Nephron progenitor cell (in vitro differentiated cells): ENCODE data around the gene CXCR5.

Experiments
- DNase-seq: peaks from one replicate; pipeline ENCODE4 v3.0.0; 2021
- H3K27ac Mint-ChIP-seq: 2 replicates; pipeline ENCODE4 v1.8.0; 2021; ENCODE audit warnings: mild to moderate bottlenecking, moderate library complexity, mixed read lengths
- H3K27me3 Mint-ChIP-seq: 2 replicates; pipeline ENCODE4 v1.8.0; 2021; ENCODE audit warnings: mild to moderate bottlenecking, low read depth, mixed read lengths; ENCODE audit not compliant: poor library complexity
- H3K36me3 Mint-ChIP-seq: 2 replicates; pipeline ENCODE4 v1.8.0; 2021; ENCODE audit warnings: low read depth, mixed read lengths
- H3K4me1 Mint-ChIP-seq: 2 replicates; pipeline ENCODE4 v1.8.0; 2021; ENCODE audit warnings: mixed read lengths
- H3K4me3 Mint-ChIP-seq: 2 replicates; pipeline ENCODE4 v1.8.0; 2021; ENCODE audit warnings: mild to moderate bottlenecking, moderate library complexity, mixed read lengths
- H3K9me3 Mint-ChIP-seq: 2 replicates; pipeline ENCODE4 v1.8.0; 2021; ENCODE audit warnings: mild to moderate bottlenecking, moderate library complexity, mixed read lengths
- TF ChIP-seq, protein P1 (sequence below): fragments of 200-600 bp; sonication (generic); IDR thresholded peaks from 2 replicates; pipeline ENCODE4 v1.5.0; 2021; ENCODE audit warnings: antibody characterized with exemption

CXCR5 gene

DNA sequence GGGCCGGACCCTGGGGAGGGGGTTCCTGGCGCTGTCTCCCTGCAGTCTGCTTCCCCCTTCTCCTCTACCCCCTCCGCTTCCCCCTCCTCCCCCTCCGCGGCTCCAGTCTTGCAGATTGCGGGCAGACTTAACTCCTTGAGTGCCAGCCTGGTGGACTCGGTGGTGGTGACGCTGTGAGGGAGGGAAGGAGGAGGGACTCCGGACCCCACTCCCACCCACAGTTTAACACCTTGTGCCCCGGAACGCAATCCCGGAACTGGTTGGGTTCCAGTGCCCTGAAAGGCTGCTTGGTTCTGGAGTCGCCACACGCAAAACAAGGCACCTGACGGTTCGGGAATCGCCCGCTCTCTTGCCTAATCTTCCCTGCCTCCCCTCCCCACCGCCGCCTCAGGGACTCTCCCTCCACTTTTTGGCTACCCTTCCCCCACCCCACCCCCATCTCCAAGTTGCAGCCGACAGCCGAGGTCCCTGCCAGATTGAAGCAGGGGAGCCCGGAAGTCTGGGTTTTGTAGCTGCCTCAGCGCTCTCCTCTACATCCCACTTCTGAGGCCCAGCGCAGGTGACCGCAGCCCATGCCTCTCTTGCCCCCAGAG, 45.9 kb downstream of the CXCR5 start:
- no peaks in the 10 kb centered on the region for H3K36me3 Mint-ChIP-seq
- DNase-seq, result peak; percentile 84
- peak overlapping the region; percentile 64 for H3K27ac Mint-ChIP-seq
- TF ChIP-seq, protein P1, sequence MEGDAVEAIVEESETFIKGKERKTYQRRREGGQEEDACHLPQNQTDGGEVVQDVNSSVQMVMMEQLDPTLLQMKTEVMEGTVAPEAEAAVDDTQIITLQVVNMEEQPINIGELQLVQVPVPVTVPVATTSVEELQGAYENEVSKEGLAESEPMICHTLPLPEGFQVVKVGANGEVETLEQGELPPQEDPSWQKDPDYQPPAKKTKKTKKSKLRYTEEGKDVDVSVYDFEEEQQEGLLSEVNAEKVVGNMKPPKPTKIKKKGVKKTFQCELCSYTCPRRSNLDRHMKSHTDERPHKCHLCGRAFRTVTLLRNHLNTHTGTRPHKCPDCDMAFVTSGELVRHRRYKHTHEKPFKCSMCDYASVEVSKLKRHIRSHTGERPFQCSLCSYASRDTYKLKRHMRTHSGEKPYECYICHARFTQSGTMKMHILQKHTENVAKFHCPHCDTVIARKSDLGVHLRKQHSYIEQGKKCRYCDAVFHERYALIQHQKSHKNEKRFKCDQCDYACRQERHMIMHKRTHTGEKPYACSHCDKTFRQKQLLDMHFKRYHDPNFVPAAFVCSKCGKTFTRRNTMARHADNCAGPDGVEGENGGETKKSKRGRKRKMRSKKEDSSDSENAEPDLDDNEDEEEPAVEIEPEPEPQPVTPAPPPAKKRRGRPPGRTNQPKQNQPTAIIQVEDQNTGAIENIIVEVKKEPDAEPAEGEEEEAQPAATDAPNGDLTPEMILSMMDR, result no peak
- peaks cover 48% of the 10 kb centered on the region for H3K4me1 Mint-ChIP-seq
- H3K9me3 Mint-ChIP-seq, result no peaks in the 10 kb centered on the region
- peak overlapping the region; percentile 91 for H3K4me3 Mint-ChIP-seq
- peaks cover 11% of the 10 kb centered on the region for H3K27me3 Mint-ChIP-seq

DNA sequence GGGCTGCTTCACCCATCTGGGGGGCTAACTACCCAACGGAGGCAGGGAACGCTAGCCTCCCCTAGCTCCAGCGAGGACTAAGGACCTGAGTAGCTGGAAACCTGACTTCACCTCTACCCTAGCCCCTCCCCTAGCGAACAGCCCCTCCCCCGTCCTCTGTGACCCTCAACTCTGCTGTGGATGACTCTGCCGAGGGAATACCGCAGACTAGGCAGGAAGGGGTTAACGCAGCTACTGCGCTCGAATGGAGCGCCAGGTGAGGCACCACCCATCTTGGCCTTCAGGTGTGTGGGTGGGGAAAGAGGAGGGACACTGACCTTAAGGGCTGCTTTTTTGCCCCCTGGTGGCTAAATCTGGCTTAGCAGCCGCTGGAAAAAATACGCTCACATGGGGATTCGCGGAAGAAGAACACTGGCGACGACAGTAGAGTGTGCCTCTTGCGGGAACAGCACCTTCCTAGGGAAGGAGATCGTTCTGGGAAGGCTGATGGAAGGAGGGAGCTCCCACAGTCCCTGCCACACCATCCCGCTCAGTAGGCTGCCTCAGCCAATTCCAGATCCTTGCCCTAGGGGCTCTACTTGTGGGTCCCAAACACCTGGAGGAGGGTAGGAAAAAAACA, 46.5 kb downstream of the CXCR5 start:
- DNase-seq, result peak; percentile 89
- Mint-ChIP-seq H3K27ac (peak overlapping the region; percentile 64), H3K4me1 (peaks cover 47% of the 10 kb centered on the region), H3K36me3 (no peaks in the 10 kb centered on the region), H3K4me3 (peak overlapping the region; percentile 91), H3K9me3 (no peaks in the 10 kb centered on the region), H3K27me3 (peaks cover 15% of the 10 kb centered on the region)
- TF ChIP-seq, protein P1, result peak; percentile 87

DNA sequence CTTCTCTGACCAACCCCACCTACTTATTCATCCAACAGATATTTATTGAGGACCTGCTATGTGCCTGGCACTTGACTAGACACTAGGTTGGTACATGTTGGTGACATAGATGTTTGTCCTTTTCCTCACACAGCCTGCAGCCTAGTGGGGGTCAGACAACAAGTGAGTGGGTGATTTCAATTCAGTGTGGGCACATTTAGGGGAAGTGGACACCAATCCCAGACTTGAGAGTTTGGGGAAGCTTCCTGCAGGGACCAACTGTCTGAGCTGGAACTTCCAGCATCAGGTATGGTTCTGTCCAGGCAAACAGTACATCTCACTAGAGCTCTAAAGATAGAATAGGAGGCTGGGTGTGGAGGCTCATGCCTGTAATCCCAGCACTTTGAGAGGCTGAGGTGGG, 47.9 kb downstream of the CXCR5 start:
- no peak for DNase-seq
- Mint-ChIP-seq H3K36me3 (no peaks in the 10 kb centered on the region), H3K27me3 (peaks cover 20% of the 10 kb centered on the region), H3K4me1 (peaks cover 41% of the 10 kb centered on the region), H3K9me3 (no peaks in the 10 kb centered on the region), H3K27ac (no peak overlapping the region), H3K4me3 (no peak overlapping the region)
- TF ChIP-seq, protein P1, result no peak

DNA sequence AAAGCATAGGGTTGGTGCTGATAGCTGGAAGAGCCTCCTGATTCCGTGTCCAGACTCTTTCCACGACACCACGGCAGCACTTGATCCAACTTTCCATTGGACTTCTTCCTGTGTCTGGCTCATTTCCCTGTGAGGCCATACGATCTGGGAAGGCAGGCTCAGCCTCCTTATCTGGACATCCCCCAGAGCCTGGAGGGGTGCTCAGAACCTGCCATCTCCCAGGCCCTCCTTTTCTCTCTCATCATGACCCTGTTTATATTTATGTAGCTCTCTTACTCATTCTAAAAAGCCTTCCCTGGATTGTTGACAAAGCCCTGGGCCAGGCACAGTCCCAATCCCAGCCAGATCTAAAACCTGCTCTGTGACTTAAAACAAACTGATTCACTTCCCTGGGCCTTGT, 49.8 kb downstream of the CXCR5 start:
- TF ChIP-seq, protein P1, result no peak
- peaks cover 26% of the 10 kb centered on the region for H3K27me3 Mint-ChIP-seq
- no peaks in the 10 kb centered on the region for H3K36me3 Mint-ChIP-seq
- peaks cover 26% of the 10 kb centered on the region for H3K4me1 Mint-ChIP-seq
- H3K27ac Mint-ChIP-seq, result no peak overlapping the region
- DNase-seq, result no peak
- no peak overlapping the region for H3K4me3 Mint-ChIP-seq
- H3K9me3 Mint-ChIP-seq, result no peaks in the 10 kb centered on the region

DNA sequence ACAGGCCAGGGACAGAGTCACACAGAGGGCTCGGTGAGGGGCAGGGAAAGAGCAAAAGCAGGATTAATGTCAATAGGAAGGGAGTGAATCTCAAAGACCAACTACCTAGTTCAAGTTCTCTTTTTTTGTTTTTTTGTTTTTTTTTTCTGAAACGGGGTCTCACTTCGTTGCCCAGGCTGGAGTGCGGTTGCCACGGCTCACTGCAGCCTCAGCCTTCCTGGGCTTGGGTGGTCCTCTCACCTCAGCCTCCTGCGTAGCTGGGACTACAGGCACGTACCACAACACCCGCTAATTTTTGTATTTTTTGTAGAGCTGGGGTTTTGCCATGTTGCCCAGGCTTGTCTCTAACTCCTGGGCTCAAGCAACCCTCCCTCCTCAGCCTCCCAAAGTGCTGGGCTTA, 51.7 kb downstream of the CXCR5 start:
- no peak overlapping the region for H3K27ac Mint-ChIP-seq

More for the DNA sequence above, 51.7 kb downstream of the CXCR5 start:
- Mint-ChIP-seq H3K36me3 (no peaks in the 10 kb centered on the region), H3K4me1 (peaks cover 39% of the 10 kb centered on the region), H3K9me3 (no peaks in the 10 kb centered on the region), H3K27me3 (peaks cover 30% of the 10 kb centered on the region), H3K4me3 (no peak overlapping the region)
- no peak for DNase-seq
- TF ChIP-seq, protein P1, result no peak
